ENCODE data around the gene STT3B. TPM values are rescaled to one million over a fixed set of nuclear protein-coding genes. Genes with fewer than 3 reads are reported as not detected.

Gene STT3B
- total and polyA plus RNA-seq, 2 of the 13 experiments (the other 11 are each of a cell fraction or from before 2014, with no cell fraction given) = 85.0 to 205 TPM

DNA sequence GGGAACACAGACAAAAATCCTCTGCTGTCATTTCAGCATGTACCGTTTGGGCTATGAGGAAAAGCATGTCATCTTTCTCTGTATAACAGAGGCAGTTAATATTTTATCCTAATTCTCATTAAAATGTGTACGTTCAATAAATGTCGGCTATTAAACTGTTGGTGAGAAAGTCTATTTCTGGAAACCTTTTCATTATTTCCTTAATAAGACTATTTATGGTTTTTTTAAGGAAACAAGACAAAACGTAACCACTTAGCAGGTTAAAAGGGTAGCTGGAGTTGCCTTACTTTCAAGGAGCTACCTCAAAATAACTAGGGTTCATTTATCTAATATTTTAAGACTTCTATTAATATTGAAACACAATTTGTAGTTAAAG, 1.8 kb upstream of the STT3B start:
- no peaks in the 10 kb centered on the region for H3K9me3 ChIP-seq (ENCODE audit: low read length)
- H2AFZ ChIP-seq (ENCODE audit: low read length) = no peak overlapping the region
- FAIRE-seq = no peak
- peak overlapping the region; percentile 88 for H3K4me2 ChIP-seq (ENCODE audit: low read depth, low read length)
- in situ Hi-C loops (cut with HindIII; ENCODE audit: extremely low pct_ligation_motif_present, low pct_unique_long_range_greater_than_20kb) (no loop called here), intact Hi-C loops (cut with micrococcal nuclease; ENCODE audit: unreplicated experiment) (loop anchor here (5.0 to 10.0 kb wide), 2 partner anchors 154 to 234 kb away; no protein-coding TSS in a partner anchor)
- H3K9ac ChIP-seq (ENCODE audit: insufficient read depth, low read depth, low read length) = peak overlapping the region; percentile 88
- BruUV-seq (replicated peaks) = no TSS peak
- no peak for DNase-seq (ENCODE audit: low spot score)
- CTCF ChIA-PET (ENCODE audit: low intra/inter-chr PET ratio, low total read pairs) = no interaction called here
- WGBS (ENCODE audit: low lambda C conversion rate) = 22% methylated on average over 4 of the region's 4 CpGs
- POLR2A ChIA-PET = interaction anchor here (2.8 kb wide), 1 partner anchor 154 kb away, joined by 19 read pairs; no protein-coding TSS in a partner anchor
- no peaks in the 10 kb centered on the region; a peak in 1 of 5 replicates for H3K27me3 ChIP-seq (ENCODE audit: control insufficient read depth in 1 of 2, insufficient read depth in 2 of 2, low read length in 2 of 2)
- peaks cover 42% of the 10 kb centered on the region for H3K79me2 ChIP-seq (ENCODE audit: insufficient read depth, low read length)
- peak overlapping the region; percentile 60 to 91 (median 65); a peak in 5 of 6 replicates for H3K4me3 ChIP-seq (replicated peaks in 1 of 3; ENCODE audit: insufficient read depth in 1 of 3, low read depth in 2 of 3, low read length in 3 of 3)
- H3K4me1 ChIP-seq (ENCODE audit: insufficient read depth, low read length) = peaks cover 22% of the 10 kb centered on the region
- no peak for ATAC-seq
- TF ChIP-seq, protein P1, sequence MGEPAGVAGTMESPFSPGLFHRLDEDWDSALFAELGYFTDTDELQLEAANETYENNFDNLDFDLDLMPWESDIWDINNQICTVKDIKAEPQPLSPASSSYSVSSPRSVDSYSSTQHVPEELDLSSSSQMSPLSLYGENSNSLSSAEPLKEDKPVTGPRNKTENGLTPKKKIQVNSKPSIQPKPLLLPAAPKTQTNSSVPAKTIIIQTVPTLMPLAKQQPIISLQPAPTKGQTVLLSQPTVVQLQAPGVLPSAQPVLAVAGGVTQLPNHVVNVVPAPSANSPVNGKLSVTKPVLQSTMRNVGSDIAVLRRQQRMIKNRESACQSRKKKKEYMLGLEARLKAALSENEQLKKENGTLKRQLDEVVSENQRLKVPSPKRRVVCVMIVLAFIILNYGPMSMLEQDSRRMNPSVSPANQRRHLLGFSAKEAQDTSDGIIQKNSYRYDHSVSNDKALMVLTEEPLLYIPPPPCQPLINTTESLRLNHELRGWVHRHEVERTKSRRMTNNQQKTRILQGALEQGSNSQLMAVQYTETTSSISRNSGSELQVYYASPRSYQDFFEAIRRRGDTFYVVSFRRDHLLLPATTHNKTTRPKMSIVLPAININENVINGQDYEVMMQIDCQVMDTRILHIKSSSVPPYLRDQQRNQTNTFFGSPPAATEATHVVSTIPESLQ (CRISPR knock-in tag; conservative IDR thresholded peaks at IDR 0.05) = no peak
- TF ChIP-seq, protein P2, sequence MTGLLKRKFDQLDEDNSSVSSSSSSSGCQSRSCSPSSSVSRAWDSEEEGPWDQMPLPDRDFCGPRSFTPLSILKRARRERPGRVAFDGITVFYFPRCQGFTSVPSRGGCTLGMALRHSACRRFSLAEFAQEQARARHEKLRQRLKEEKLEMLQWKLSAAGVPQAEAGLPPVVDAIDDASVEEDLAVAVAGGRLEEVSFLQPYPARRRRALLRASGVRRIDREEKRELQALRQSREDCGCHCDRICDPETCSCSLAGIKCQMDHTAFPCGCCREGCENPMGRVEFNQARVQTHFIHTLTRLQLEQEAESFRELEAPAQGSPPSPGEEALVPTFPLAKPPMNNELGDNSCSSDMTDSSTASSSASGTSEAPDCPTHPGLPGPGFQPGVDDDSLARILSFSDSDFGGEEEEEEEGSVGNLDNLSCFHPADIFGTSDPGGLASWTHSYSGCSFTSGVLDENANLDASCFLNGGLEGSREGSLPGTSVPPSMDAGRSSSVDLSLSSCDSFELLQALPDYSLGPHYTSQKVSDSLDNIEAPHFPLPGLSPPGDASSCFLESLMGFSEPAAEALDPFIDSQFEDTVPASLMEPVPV (CRISPR knock-in tag; IDR thresholded peaks at IDR 0.05) = no peak
- TF ChIP-seq ZFX (CRISPR knock-in tag; IDR thresholded peaks at IDR 0.05; ENCODE audit: low read depth) (no peak), IKZF4 (CRISPR knock-in tag; IDR thresholded peaks at IDR 0.05; ENCODE audit: borderline replicate concordance, low read depth, not compliant biosample characterization) (no peak), IRX3 (CRISPR knock-in tag; IDR thresholded peaks at IDR 0.05; ENCODE audit: borderline replicate concordance, low read depth) (no peak), ZFP36L1 (CRISPR knock-in tag; IDR thresholded peaks at IDR 0.05) (no peak), SRF (IDR thresholded peaks at IDR 0.05; ENCODE audit: low read depth, low read length) (no peak), SIN3A (IDR thresholded peaks at IDR 0.05; ENCODE audit: borderline replicate concordance, low read depth, low read length) (no peak), EEA1 (CRISPR knock-in tag; IDR thresholded peaks at IDR 0.05; ENCODE audit: borderline replicate concordance) (no peak), BRD4 (CRISPR knock-in tag; IDR thresholded peaks at IDR 0.05) (no peak), ZNF790 (CRISPR knock-in tag; IDR thresholded peaks at IDR 0.05; ENCODE audit: borderline replicate concordance) (no peak)
- TF ChIP-seq, protein P3, sequence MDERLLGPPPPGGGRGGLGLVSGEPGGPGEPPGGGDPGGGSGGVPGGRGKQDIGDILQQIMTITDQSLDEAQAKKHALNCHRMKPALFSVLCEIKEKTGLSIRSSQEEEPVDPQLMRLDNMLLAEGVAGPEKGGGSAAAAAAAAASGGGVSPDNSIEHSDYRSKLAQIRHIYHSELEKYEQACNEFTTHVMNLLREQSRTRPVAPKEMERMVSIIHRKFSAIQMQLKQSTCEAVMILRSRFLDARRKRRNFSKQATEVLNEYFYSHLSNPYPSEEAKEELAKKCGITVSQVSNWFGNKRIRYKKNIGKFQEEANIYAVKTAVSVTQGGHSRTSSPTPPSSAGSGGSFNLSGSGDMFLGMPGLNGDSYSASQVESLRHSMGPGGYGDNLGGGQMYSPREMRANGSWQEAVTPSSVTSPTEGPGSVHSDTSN (CRISPR knock-in tag; IDR thresholded peaks at IDR 0.05) = no peak
- TF ChIP-seq, protein P4, sequence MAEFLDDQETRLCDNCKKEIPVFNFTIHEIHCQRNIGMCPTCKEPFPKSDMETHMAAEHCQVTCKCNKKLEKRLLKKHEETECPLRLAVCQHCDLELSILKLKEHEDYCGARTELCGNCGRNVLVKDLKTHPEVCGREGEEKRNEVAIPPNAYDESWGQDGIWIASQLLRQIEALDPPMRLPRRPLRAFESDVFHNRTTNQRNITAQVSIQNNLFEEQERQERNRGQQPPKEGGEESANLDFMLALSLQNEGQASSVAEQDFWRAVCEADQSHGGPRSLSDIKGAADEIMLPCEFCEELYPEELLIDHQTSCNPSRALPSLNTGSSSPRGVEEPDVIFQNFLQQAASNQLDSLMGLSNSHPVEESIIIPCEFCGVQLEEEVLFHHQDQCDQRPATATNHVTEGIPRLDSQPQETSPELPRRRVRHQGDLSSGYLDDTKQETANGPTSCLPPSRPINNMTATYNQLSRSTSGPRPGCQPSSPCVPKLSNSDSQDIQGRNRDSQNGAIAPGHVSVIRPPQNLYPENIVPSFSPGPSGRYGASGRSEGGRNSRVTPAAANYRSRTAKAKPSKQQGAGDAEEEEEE (CRISPR knock-in tag; IDR thresholded peaks at IDR 0.05; ENCODE audit: borderline replicate concordance) = no peak
- TF ChIP-seq, protein P5, sequence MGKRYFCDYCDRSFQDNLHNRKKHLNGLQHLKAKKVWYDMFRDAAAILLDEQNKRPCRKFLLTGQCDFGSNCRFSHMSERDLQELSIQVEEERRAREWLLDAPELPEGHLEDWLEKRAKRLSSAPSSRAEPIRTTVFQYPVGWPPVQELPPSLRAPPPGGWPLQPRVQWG (CRISPR knock-in tag; IDR thresholded peaks at IDR 0.05; ENCODE audit: borderline replicate concordance, low read depth) = no peak
- TF ChIP-seq, protein P6, sequence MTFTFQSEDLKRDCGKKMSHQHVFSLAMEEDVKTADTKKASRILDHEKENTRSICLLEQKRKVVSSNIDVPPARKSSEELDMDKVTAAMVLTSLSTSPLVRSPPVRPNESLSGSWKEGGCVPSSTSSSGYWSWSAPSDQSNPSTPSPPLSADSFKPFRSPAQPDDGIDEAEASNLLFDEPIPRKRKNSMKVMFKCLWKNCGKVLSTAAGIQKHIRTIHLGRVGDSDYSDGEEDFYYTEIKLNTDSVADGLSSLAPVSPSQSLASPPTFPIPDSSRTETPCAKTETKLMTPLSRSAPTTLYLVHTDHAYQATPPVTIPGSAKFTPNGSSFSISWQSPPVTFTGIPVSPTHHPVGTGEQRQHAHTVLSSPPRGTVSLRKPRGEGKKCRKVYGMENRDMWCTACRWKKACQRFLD (CRISPR knock-in tag; IDR thresholded peaks at IDR 0.05; ENCODE audit: borderline replicate concordance) = no peak
- H3K27ac ChIP-seq (ENCODE audit: extremely low read length, insufficient read depth, low read length) = peak overlapping the region; percentile 99
- H4K20me1 ChIP-seq (ENCODE audit: insufficient read depth, low read length) = peaks cover 18% of the 10 kb centered on the region
- H3K36me3 ChIP-seq (replicated peaks in 1 of 2; ENCODE audit: control insufficient read depth in 1 of 2, insufficient read depth in 2 of 2, low read length in 2 of 2) = no peaks in the 10 kb centered on the region
